AG04450 (cell line): ENCODE data around the gene CDC42BPA. TPM values are rescaled to one million over a fixed set of nuclear protein-coding genes. Genes with fewer than 3 reads are reported as not detected.

ENCODE experiments used
- CTCF ChIA-PET: fragments of 300-600, 350-600 bp; formaldehyde crosslinking; extraction: SDS; loops from one replicate; lab custom pipeline; 2022; ENCODE audit warnings: antibody characterized with exemption, inconsistent platforms; lab: Charles Lee
- POLR2A ChIA-PET: fragments of 350-600 bp; formaldehyde crosslinking; extraction: SDS; loops from one replicate; lab custom pipeline; 2021; ENCODE audit warnings: antibody characterized with exemption, inconsistent platforms; lab: Yijun Ruan, JAX
- DNase-seq: peaks from one replicate; pipeline ENCODE4 v3.0.0-alpha.2; 2011; ENCODE audit warnings: low read depth, low spot score
- H3K27ac ChIP-seq: one replicate; pipeline ENCODE4 v1.5.1; 2012; ENCODE audit warnings: low read depth, low read length, control low read depth
- H3K27me3 ChIP-seq: one replicate; pipeline ENCODE4 v1.6.0; 2012; ENCODE audit warnings: low read length; ENCODE audit not compliant: control insufficient read depth, insufficient read depth
- H3K4me3 ChIP-seq: 2 replicates; pipeline ENCODE4 v1.5.1; 2011; ENCODE audit warnings: mild to moderate bottlenecking, low read depth, low read length, control low read depth
- H3K9me3 ChIP-seq: 2 replicates; pipeline ENCODE4 v1.5.1; 2012; ENCODE audit warnings: low read length; ENCODE audit not compliant: control insufficient read depth, insufficient read depth
- CTCF ChIP-seq: IDR thresholded peaks from 2 replicates; pipeline ENCODE4 v1.5.1; 2011; ENCODE audit warnings: low read depth, low read length, control low read depth, inconsistent platforms
- polyA plus RNA-seq: library from polyadenylated mRNA; depleted of rRNA; stranded (reverse); fragments of >200 nt; gene quantifications from 2 replicates; pipeline ENCODE4 v1.2.3, GENCODE V29; 2011

Gene CDC42BPA
- polyA plus RNA-seq, 1 experiment: 30.7 TPM

- Histone ChIP-seq H3K4me3 (no peak overlapping the region), H3K27ac (no peak overlapping the region), H3K9me3 (no peaks in the 10 kb centered on the region), H3K27me3 (no peaks in the 10 kb centered on the region)
- ChIA-PET POLR2A (interaction anchor here (0.6 kb wide), 1 partner anchor 364 kb away, joined by 11 read pairs; no protein-coding TSS in a partner anchor), CTCF (interaction anchor here (0.6 to 2.0 kb wide), 4 partner anchors 21 to 432 kb away, joined by 3 to 6 read pairs (median 3); no protein-coding TSS in a partner anchor)
- TF ChIP-seq CTCF: no peak
- DNase-seq: no peak
These were observed 307.6 kb downstream of the CDC42BPA start for GRCh38 chr1:227010645-227011044.

- TF ChIP-seq CTCF: no peak
- H3K9me3 ChIP-seq: no peaks in the 10 kb centered on the region
- ChIA-PET CTCF (interaction anchor here (1.1 to 2.0 kb wide), 3 partner anchors 22 to 383 kb away, joined by 3 to 6 read pairs (median 3); no protein-coding TSS in a partner anchor), POLR2A (interaction anchor here (0.6 kb wide), 1 partner anchor 365 kb away, joined by 11 read pairs; no protein-coding TSS in a partner anchor)
- no peak for DNase-seq
- H3K27me3 ChIP-seq: no peaks in the 10 kb centered on the region
- no peak overlapping the region for H3K27ac ChIP-seq
- no peak overlapping the region for H3K4me3 ChIP-seq
These were observed 308.4 kb downstream of the CDC42BPA start for GRCh38 chr1:227009937-227010336.

GRCh38 chr1:227006226-227006796 is 312.0 kb downstream of the CDC42BPA start:
- H3K27ac ChIP-seq: no peak overlapping the region
- ChIA-PET POLR2A (no interaction called here), CTCF (no interaction called here)
- H3K9me3 ChIP-seq: no peaks in the 10 kb centered on the region
- DNase-seq: no peak
- no peak overlapping the region for H3K4me3 ChIP-seq
- no peak for TF ChIP-seq CTCF
- no peaks in the 10 kb centered on the region for H3K27me3 ChIP-seq

GRCh38 chr1:227004796-227005195 is 313.5 kb downstream of the CDC42BPA start:
- DNase-seq: no peak
- no peak overlapping the region for H3K4me3 ChIP-seq
- H3K27me3 ChIP-seq: no peaks in the 10 kb centered on the region
- H3K27ac ChIP-seq: no peak overlapping the region
- ChIA-PET CTCF (no interaction called here), POLR2A (no interaction called here)
- no peak for TF ChIP-seq CTCF
- H3K9me3 ChIP-seq: no peaks in the 10 kb centered on the region

GRCh38 chr1:227003165-227003564 is 315.1 kb downstream of the CDC42BPA start:
- no peak overlapping the region for H3K4me3 ChIP-seq
- POLR2A ChIA-PET: no interaction called here
- H3K27ac ChIP-seq: no peak overlapping the region
- no peak for TF ChIP-seq CTCF
- DNase-seq: no peak
- H3K27me3 ChIP-seq: no peaks in the 10 kb centered on the region
- H3K9me3 ChIP-seq: no peaks in the 10 kb centered on the region
- CTCF ChIA-PET: interaction anchor here (0.6 kb wide), 1 partner anchor 137 kb away, joined by 3 read pairs; no protein-coding TSS in a partner anchor
